ENCODE data around the gene RRAGD.

GRCh38 chr6:89460713-89461112 is 48.6 kb upstream of the RRAGD start:
- no peak for TF ChIP-seq CTCF (IDR thresholded peaks at IDR 0.05)
- no peak for TF ChIP-seq POLR2A (IDR thresholded peaks at IDR 0.05)
